Sigmoid colon (tissue), 7 donors: ENCODE data around the gene KEL. TPM values are rescaled to one million over a fixed set of nuclear protein-coding genes. Genes with fewer than 3 reads are reported as not detected.

ENCODE experiments used
- DNase-seq: peaks from one replicate; pipeline ENCODE4 v3.0.0-alpha.2; 2019
- H3K27ac ChIP-seq, 4 donors: fragments of 200-600 bp; sonication (generic); one replicate each; pipeline ENCODE4 v1.5.1; 2016 to 2019; ENCODE audit warnings: mild to moderate bottlenecking in 1 of 4
- H3K27me3 ChIP-seq, 3 donors: fragments of 200-600 bp; sonication (generic); one replicate each; pipeline ENCODE4 v1.5.1; 2019; ENCODE audit warnings: mild to moderate bottlenecking in 1 of 3
- H3K36me3 ChIP-seq, 4 donors: fragments of 200-600 bp; sonication (generic); one replicate each; pipeline ENCODE4 v1.5.1; 2016 to 2019
- H3K4me1 ChIP-seq, 4 donors: fragments of 200-600 bp; sonication (generic); one replicate each; pipeline ENCODE4 v1.5.1; 2017 to 2019
- H3K4me3 ChIP-seq, 4 donors: fragments of 200-600 bp; sonication (generic); one replicate each; pipeline ENCODE4 v1.5.1; 2017 to 2019; ENCODE audit warnings: mild to moderate bottlenecking in 2 of 4, moderate library complexity in 1 of 4
- H3K9me3 ChIP-seq, 4 donors: fragments of 200-600 bp in 3 of 4; sonication (generic) in 3 of 4; one replicate each; pipeline versions ENCODE4 v1.5.1 to v1.6.1; 2013 to 2019
- CTCF ChIP-seq, 4 experiments: fragments of 450-650 bp in 3 of 4; fragments of 200-600 bp in 1 of 4; IDR thresholded peaks; one replicate each; pipeline ENCODE4 v1.5.1; 2016 to 2019; ENCODE audit warnings: antibody characterized with exemption in 4 of 4, mild to moderate bottlenecking in 3 of 4, moderate library complexity in 2 of 4
- EP300 ChIP-seq, 4 donors: sonication (generic); formaldehyde crosslinking; IDR thresholded peaks; one replicate each; pipeline ENCODE4 v1.6.1; 2017; ENCODE audit warnings: antibody characterized with exemption in 4 of 4
- POLR2A ChIP-seq, 2 donors: fragments of 450-650 bp; IDR thresholded peaks; one replicate each; pipeline ENCODE4 v1.6.1; 2016; ENCODE audit warnings: antibody characterized with exemption in 2 of 2, mild to moderate bottlenecking in 2 of 2, moderate library complexity in 2 of 2
- POLR2AphosphoS5 ChIP-seq, 4 donors: sonication (generic); formaldehyde crosslinking; IDR thresholded peaks; one replicate each; pipeline ENCODE4 v1.6.1; 2017; ENCODE audit warnings: antibody characterized with exemption in 4 of 4
- WGBS, 2 donors: extraction: QIAGEN DNeasy Blood & Tissue Kit; methylation state at CpG; one replicate each; pipeline ENCODE4 v1.1.7; 2013; 5-methylcytosine and 5-hydroxymethylcytosine counted together
- intact Hi-C: fragments of 100-400 bp; cut with DNase I; formaldehyde crosslinking; loops from one replicate; pipeline ENCODE4 v1.15.1; 2023
- polyA plus RNA-seq, 3 donors: library from polyadenylated mRNA; stranded (reverse); fragments of 200-250 nt; gene quantifications; one replicate each; pipeline ENCODE4 v1.2.3, GENCODE V29; 2013
- total RNA-seq, 4 donors: library from RNA; depleted of rRNA; stranded (reverse); fragments of >200 nt; gene quantifications; one replicate each; pipeline ENCODE4 v1.1.0, GENCODE V29; 2016
- donor health status: healthy with polysubstance abuse.
- donor health status: Bipolar disorder and iron deficiency.
- donor health status: healthy.

The KEL gene
- total and polyA plus RNA-seq, 7 donors = 0.28 to 0.69 TPM; not detected in 5

- Histone ChIP-seq H3K4me1 (peaks cover 0 to 4% (median 0%) of the 10 kb centered on the region in 4 donors), H3K27me3 (no peaks in the 10 kb centered on the region), H3K9me3 (no peaks in the 10 kb centered on the region), H3K36me3 (no peaks in the 10 kb centered on the region), H3K4me3 (no peak overlapping the region), H3K27ac (no peak overlapping the region)
- DNase-seq = no peak
- intact Hi-C loops = loop anchor here (5.0 kb wide), 1 partner anchor 151 kb away; no protein-coding TSS in a partner anchor
- no peak for TF ChIP-seq POLR2AphosphoS5 (IDR thresholded peaks at IDR 0.05)
- 23 to 78% methylated on average over 5 of the region's 5 CpGs for WGBS, 2 donors
Observed at GRCh38 chr7:143002898-143003297, 40.7 kb upstream of the KEL start.

GRCh38 chr7:143002106-143002505 lies 39.9 kb upstream of the KEL start:
- no peaks in the 10 kb centered on the region for H3K9me3 ChIP-seq
- H3K36me3 ChIP-seq = no peaks in the 10 kb centered on the region
- intact Hi-C loops = loop anchor here (5.0 kb wide), 1 partner anchor 150 kb away; no protein-coding TSS in a partner anchor
- 26 to 49% methylated on average over 3 of the region's 3 CpGs for WGBS, 2 donors
- H3K27ac ChIP-seq = no peak overlapping the region
- no peaks in the 10 kb centered on the region for H3K27me3 ChIP-seq
- peaks cover 0 to 4% (median 0%) of the 10 kb centered on the region in 4 donors for H3K4me1 ChIP-seq
- no peak for TF ChIP-seq EP300 (IDR thresholded peaks at IDR 0.05)
- TF ChIP-seq POLR2A (IDR thresholded peaks at IDR 0.05) = no peak
- TF ChIP-seq CTCF (IDR thresholded peaks at IDR 0.05) = no peak
- TF ChIP-seq POLR2AphosphoS5 (IDR thresholded peaks at IDR 0.05) = no peak
- no peak overlapping the region for H3K4me3 ChIP-seq
- no peak for DNase-seq

- Histone ChIP-seq H3K4me3 (no peak overlapping the region), H3K27ac (no peak overlapping the region), H3K27me3 (no peaks in the 10 kb centered on the region), H3K9me3 (no peaks in the 10 kb centered on the region), H3K36me3 (no peaks in the 10 kb centered on the region), H3K4me1 (peaks cover 0 to 4% (median 0%) of the 10 kb centered on the region in 4 donors)
- no peak for TF ChIP-seq CTCF (IDR thresholded peaks at IDR 0.05)
- TF ChIP-seq EP300 (IDR thresholded peaks at IDR 0.05) = no peak
- no peak for TF ChIP-seq POLR2AphosphoS5 (IDR thresholded peaks at IDR 0.05)
- TF ChIP-seq POLR2A (IDR thresholded peaks at IDR 0.05) = no peak
- DNase-seq = no peak
- intact Hi-C loops = loop anchor here (5.0 kb wide), 1 partner anchor 148 kb away; no protein-coding TSS in a partner anchor
- WGBS, 2 donors = 46 to 76% methylated on average over 2 of the region's 2 CpGs
Observed at GRCh38 chr7:143000648-143001047, 38.5 kb upstream of the KEL start.

DNA sequence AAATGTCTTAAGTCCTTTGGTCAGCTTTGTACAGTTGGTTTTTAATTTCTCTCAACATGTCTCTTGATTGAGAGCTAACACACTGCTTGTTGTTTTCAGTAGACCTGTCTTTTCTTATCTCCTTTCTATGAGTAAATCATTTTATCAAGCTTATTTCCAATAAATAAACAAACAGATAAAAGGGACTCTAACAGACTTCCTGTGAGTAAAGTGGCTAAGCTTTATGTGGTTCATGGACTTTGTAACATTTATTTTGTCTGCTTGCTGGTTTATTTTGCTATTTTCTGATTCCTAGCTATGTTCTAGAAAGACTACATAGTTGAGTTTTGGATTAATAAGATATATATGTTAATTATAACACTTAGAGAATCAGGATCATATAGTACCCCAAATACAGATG lies 37.6 kb upstream of the KEL start:
- H3K9me3 ChIP-seq = no peaks in the 10 kb centered on the region
- H3K36me3 ChIP-seq = no peaks in the 10 kb centered on the region
- no peak overlapping the region for H3K27ac ChIP-seq
- intact Hi-C loops = loop anchor here (5.0 kb wide), 1 partner anchor 147 kb away; no protein-coding TSS in a partner anchor
- no peak overlapping the region for H3K4me3 ChIP-seq
- no peaks in the 10 kb centered on the region for H3K27me3 ChIP-seq
- peaks cover 0 to 4% (median 0%) of the 10 kb centered on the region in 4 donors for H3K4me1 ChIP-seq
- no peak for TF ChIP-seq CTCF (IDR thresholded peaks at IDR 0.05)
- TF ChIP-seq EP300 (IDR thresholded peaks at IDR 0.05) = no peak
- TF ChIP-seq POLR2AphosphoS5 (IDR thresholded peaks at IDR 0.05) = no peak
- TF ChIP-seq POLR2A (IDR thresholded peaks at IDR 0.05) = no peak
- no peak for DNase-seq

DNA sequence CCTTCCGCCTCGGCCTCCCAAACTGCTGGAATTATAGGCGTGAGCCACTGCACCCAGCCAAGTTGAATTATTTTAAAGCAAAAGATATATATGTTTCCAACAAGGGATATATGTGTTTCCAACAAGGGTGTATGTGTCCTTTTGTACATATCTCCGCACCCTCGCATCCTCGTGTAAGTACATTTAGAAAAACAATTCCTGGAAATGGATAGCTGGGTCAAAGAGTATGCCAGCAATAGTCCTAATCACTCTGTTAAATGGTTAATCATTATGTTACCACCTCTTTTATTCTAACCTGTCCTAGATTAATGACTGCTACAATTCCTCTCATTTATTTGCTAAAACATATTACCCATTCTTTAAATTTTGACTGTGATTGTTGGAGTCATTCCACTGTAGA lies 36.8 kb upstream of the KEL start:
- Histone ChIP-seq H3K27me3 (no peaks in the 10 kb centered on the region), H3K4me1 (peaks cover 0 to 4% (median 0%) of the 10 kb centered on the region in 4 donors), H3K36me3 (no peaks in the 10 kb centered on the region), H3K4me3 (no peak overlapping the region), H3K27ac (no peak overlapping the region), H3K9me3 (no peaks in the 10 kb centered on the region)
- 92 to 93% methylated on average over 6 of the region's 6 CpGs for WGBS, 2 donors
- intact Hi-C loops = no loop called here
- DNase-seq = no peak
- TF ChIP-seq EP300 (IDR thresholded peaks at IDR 0.05) = no peak
- no peak for TF ChIP-seq CTCF (IDR thresholded peaks at IDR 0.05)
- TF ChIP-seq POLR2AphosphoS5 (IDR thresholded peaks at IDR 0.05) = no peak
- no peak for TF ChIP-seq POLR2A (IDR thresholded peaks at IDR 0.05)
